ENCODE measurements around the gene RABGEF1.

GRCh38 chr7:66725843-66726242 lies 14.7 kb upstream of the RABGEF1 start:
- TF ChIP-seq, protein P1, sequence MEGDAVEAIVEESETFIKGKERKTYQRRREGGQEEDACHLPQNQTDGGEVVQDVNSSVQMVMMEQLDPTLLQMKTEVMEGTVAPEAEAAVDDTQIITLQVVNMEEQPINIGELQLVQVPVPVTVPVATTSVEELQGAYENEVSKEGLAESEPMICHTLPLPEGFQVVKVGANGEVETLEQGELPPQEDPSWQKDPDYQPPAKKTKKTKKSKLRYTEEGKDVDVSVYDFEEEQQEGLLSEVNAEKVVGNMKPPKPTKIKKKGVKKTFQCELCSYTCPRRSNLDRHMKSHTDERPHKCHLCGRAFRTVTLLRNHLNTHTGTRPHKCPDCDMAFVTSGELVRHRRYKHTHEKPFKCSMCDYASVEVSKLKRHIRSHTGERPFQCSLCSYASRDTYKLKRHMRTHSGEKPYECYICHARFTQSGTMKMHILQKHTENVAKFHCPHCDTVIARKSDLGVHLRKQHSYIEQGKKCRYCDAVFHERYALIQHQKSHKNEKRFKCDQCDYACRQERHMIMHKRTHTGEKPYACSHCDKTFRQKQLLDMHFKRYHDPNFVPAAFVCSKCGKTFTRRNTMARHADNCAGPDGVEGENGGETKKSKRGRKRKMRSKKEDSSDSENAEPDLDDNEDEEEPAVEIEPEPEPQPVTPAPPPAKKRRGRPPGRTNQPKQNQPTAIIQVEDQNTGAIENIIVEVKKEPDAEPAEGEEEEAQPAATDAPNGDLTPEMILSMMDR (IDR thresholded peaks at IDR 0.05): no peak
- no peak for TF ChIP-seq POLR2A (IDR thresholded peaks at IDR 0.05)

All from uterus (tissue), 2 donors.